Body of pancreas (tissue), 4 donors: ENCODE data around the gene TBL1X. TPM values are rescaled to one million over a fixed set of nuclear protein-coding genes. Genes with fewer than 3 reads are reported as not detected.
A peak's percentile ranks its signal among the peaks of the same experiment; 100 is the strongest.

Experiments
- ATAC-seq: fragments of 150-250 bp; one replicate; pipeline ENCODE4 v1.9.1; 2016
- DNase-seq, 4 donors: peaks; one replicate each; pipeline ENCODE4 v3.0.0-alpha.2; 2019
- H3K27ac ChIP-seq, 4 donors: fragments of 200-600 bp; sonication (generic); 1 replicate in 3 of 4; 2 replicates in 1 of 4; pipeline versions ENCODE4 v1.5.1 to v1.6.1; 2016 to 2019; ENCODE audit warnings: mild to moderate bottlenecking in 1 of 4, mixed read lengths in 1 of 4, moderate library complexity in 1 of 4
- H3K27me3 ChIP-seq, 2 donors: fragments of 200-600 bp; sonication (generic); one replicate each; pipeline ENCODE4 v1.6.0; 2016; ENCODE audit warnings: mild to moderate bottlenecking in 1 of 2
- H3K36me3 ChIP-seq, 2 donors: fragments of 200-600 bp; sonication (generic); replicated peaks in 1 of 2; 2 replicates each; pipeline ENCODE4 v1.5.1; 2016; ENCODE audit warnings: low read depth in 2 of 2; ENCODE audit not compliant: insufficient read depth in 1 of 2
- H3K4me1 ChIP-seq: fragments of 200-600 bp; sonication (generic); one replicate; pipeline ENCODE4 v1.6.0; 2016
- H3K4me3 ChIP-seq, 2 donors: fragments of 200-600 bp; sonication (generic); 1 replicate in 1 of 2; 2 replicates in 1 of 2; pipeline ENCODE4 v1.5.1; 2016 to 2019
- H3K9me3 ChIP-seq, 3 donors: fragments of 200-600 bp; sonication (generic); 1 replicate in 2 of 3; 2 replicates in 1 of 3; pipeline ENCODE4 v1.5.1; 2016
- CTCF ChIP-seq, 7 experiments: fragments of 450-650 bp in 4 of 7; fragments of 200-600 bp in 3 of 7; sonication (generic) in 3 of 7; IDR thresholded peaks; one replicate each; pipeline ENCODE4 v1.5.1; 2016 to 2019; ENCODE audit warnings: antibody characterized with exemption in 7 of 7
- POLR2A ChIP-seq, 3 donors: fragments of 450-650 bp; IDR thresholded peaks; one replicate each; pipeline ENCODE4 v1.6.1; 2016; ENCODE audit warnings: antibody characterized with exemption in 3 of 3, mild to moderate bottlenecking in 2 of 3
- WGBS, 2 donors: methylation state at CpG; one replicate each; pipeline ENCODE4 v1.1.5; 2017; 5-methylcytosine and 5-hydroxymethylcytosine counted together
- intact Hi-C: fragments of 100-400 bp; cut with DNase I; formaldehyde crosslinking; loops from one replicate; pipeline ENCODE4 v1.15.1; 2023
- total RNA-seq, 2 donors: library from RNA; depleted of rRNA; stranded (reverse); fragments of >200 nt; gene quantifications; one replicate each; pipeline ENCODE4 v1.1.0, GENCODE V29; 2016

The TBL1X gene
- total RNA-seq, 2 donors from 2014 or later = 7.9 to 16.3 TPM

- H3K4me3 ChIP-seq = no peak overlapping the region
- H3K27me3 ChIP-seq = no peaks in the 10 kb centered on the region
- H3K9me3 ChIP-seq = no peaks in the 10 kb centered on the region
- TF ChIP-seq CTCF (IDR thresholded peaks at IDR 0.05) (no peak), POLR2A (IDR thresholded peaks at IDR 0.05) (no peak)
- H3K36me3 ChIP-seq = no peaks in the 10 kb centered on the region
- WGBS, 2 donors = 72 to 75% methylated on average over 5 to 10 of the region's 10 CpGs
- no peak overlapping the region for H3K27ac ChIP-seq
- peaks cover 21% of the 10 kb centered on the region for H3K4me1 ChIP-seq
- ATAC-seq = no peak
- intact Hi-C loops = no loop called here
- DNase-seq = no peak
These were observed 105.0 kb downstream of the TBL1X start for GRCh38 chrX:9569876-9570301.

GRCh38 chrX:9573282-9574106 lies 108.6 kb downstream of the TBL1X start:
- DNase-seq (peak; percentile 31 to 71 (median 48)), ATAC-seq (peak; percentile 77)
- TF ChIP-seq CTCF (IDR thresholded peaks at IDR 0.05) (peak in 1 of 7 experiments; percentile 8), POLR2A (IDR thresholded peaks at IDR 0.05) (peak in 1 of 3 donors; percentile 22)
- intact Hi-C loops = no loop called here
- Histone ChIP-seq H3K9me3 (no peaks in the 10 kb centered on the region), H3K4me1 (peaks cover 7% of the 10 kb centered on the region), H3K4me3 (no peak overlapping the region), H3K27me3 (no peaks in the 10 kb centered on the region), H3K36me3 (no peaks in the 10 kb centered on the region), H3K27ac (peak overlapping the region in 2 of 4 donors; percentile 34 to 44)
- 30 to 57% methylated on average over 3 to 10 of the region's 12 CpGs for WGBS, 2 donors

- no peak overlapping the region for H3K27ac ChIP-seq
- intact Hi-C loops = no loop called here
- H3K4me1 ChIP-seq = peaks cover 7% of the 10 kb centered on the region
- 92 to 97% methylated on average over 9 of the region's 9 CpGs for WGBS, 2 donors
- TF ChIP-seq CTCF (IDR thresholded peaks at IDR 0.05) (no peak), POLR2A (IDR thresholded peaks at IDR 0.05) (no peak)
- H3K9me3 ChIP-seq = no peaks in the 10 kb centered on the region
- H3K27me3 ChIP-seq = no peaks in the 10 kb centered on the region
- H3K4me3 ChIP-seq = no peak overlapping the region
- ATAC-seq (no peak), DNase-seq (no peak)
- H3K36me3 ChIP-seq = no peaks in the 10 kb centered on the region
These were observed 111.2 kb downstream of the TBL1X start for GRCh38 chrX:9576059-9576458.

GRCh38 chrX:9577555-9577954 lies 112.7 kb downstream of the TBL1X start:
- Histone ChIP-seq H3K4me3 (no peak overlapping the region), H3K4me1 (peaks cover 7% of the 10 kb centered on the region), H3K36me3 (no peaks in the 10 kb centered on the region), H3K27me3 (no peaks in the 10 kb centered on the region), H3K9me3 (no peaks in the 10 kb centered on the region), H3K27ac (no peak overlapping the region)
- DNase-seq (no peak), ATAC-seq (no peak)
- intact Hi-C loops = no loop called here
- TF ChIP-seq POLR2A (IDR thresholded peaks at IDR 0.05) (no peak), CTCF (IDR thresholded peaks at IDR 0.05) (no peak)
- WGBS, 2 donors = 69 to 86% methylated on average over 9 of the region's 9 CpGs
